Right lobe of liver (tissue), 4 donors: ENCODE results near the gene SLC47A2.

Experiments used
- CTCF ChIP-seq, 4 donors: fragments of 200-600 bp in 3 of 4; fragments of 450-650 bp in 1 of 4; IDR thresholded peaks; one replicate each; pipeline versions ENCODE4 v1.5.1 to v1.8.0; 2016 to 2022; ENCODE audit warnings: antibody characterized with exemption in 4 of 4, mild to moderate bottlenecking in 2 of 4
- POLR2A ChIP-seq: fragments of 450-650 bp; IDR thresholded peaks from one replicate; pipeline ENCODE4 v1.6.1; 2017; ENCODE audit warnings: antibody characterized with exemption, mild to moderate bottlenecking
- donor health status: DM: no; HTN: no; CAD: no.
- donor health status: DM: no; HTN: no; CAD: no.
- donor health status: DM: no; HTN: yes; CAD: no.

GRCh38 chr17:19753051-19753509, 36.7 kb upstream of the SLC47A2 start:
- no peak for TF ChIP-seq CTCF (IDR thresholded peaks at IDR 0.05)
- peak; percentile 43 for TF ChIP-seq POLR2A
